Measurements from ENCODE around the gene MARCHF10.

DNA sequence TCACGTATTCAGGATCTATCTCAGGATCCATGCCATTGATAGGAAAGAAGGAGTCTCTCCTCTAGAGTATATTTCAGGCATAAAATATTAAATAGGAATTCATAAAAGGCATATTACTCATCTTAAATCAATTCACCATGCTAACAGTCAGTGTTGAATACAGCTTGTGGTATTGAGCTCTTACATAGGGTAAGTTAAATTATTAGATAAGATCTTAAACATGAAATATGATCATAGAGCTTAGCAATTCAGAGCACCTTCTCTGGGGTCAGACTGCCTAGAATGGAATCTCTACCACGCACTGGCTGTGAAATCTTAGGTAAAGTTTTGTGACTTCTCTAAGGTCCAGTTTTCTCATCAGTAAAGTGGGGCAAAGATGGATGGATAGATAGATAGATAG is 20.7 kb downstream of the MARCHF10 start:
- TF ChIP-seq, protein P1, sequence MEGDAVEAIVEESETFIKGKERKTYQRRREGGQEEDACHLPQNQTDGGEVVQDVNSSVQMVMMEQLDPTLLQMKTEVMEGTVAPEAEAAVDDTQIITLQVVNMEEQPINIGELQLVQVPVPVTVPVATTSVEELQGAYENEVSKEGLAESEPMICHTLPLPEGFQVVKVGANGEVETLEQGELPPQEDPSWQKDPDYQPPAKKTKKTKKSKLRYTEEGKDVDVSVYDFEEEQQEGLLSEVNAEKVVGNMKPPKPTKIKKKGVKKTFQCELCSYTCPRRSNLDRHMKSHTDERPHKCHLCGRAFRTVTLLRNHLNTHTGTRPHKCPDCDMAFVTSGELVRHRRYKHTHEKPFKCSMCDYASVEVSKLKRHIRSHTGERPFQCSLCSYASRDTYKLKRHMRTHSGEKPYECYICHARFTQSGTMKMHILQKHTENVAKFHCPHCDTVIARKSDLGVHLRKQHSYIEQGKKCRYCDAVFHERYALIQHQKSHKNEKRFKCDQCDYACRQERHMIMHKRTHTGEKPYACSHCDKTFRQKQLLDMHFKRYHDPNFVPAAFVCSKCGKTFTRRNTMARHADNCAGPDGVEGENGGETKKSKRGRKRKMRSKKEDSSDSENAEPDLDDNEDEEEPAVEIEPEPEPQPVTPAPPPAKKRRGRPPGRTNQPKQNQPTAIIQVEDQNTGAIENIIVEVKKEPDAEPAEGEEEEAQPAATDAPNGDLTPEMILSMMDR (conservative IDR thresholded peaks at IDR 0.05; ENCODE audit: low read depth, low read length) = no peak
- no peak for TF ChIP-seq EZH2 (IDR thresholded peaks at IDR 0.05; ENCODE audit: borderline replicate concordance, low read depth, low read length, poor library complexity, severe bottlenecking)
